K562 (cell line): ENCODE data around the gene KRTAP10-4. TPM values are rescaled to one million over a fixed set of nuclear protein-coding genes. Genes with fewer than 3 reads are reported as not detected.

Source experiments
- BRD4 ChIP-seq: fragments of 200-600 bp; sonication (generic); IDR thresholded peaks from 2 replicates; pipeline ENCODE4 v1.6.1; 2017; ENCODE audit warnings: inconsistent platforms
- CEBPZ ChIP-seq: fragments of 150-350 bp; IDR thresholded peaks from 2 replicates; pipeline ENCODE4 v1.6.1; 2014; ENCODE audit warnings: low read depth, mild to moderate bottlenecking, low read length, borderline replicate concordance
- GTF2A2 ChIP-seq: IDR thresholded peaks from 2 replicates; pipeline ENCODE4 v1.6.1; 2016; ENCODE audit warnings: mild to moderate bottlenecking, missing genetic modification characterization, missing compliant biosample characterization
- PRDM10 ChIP-seq: fragments of 450-650 bp; IDR thresholded peaks from 2 replicates; pipeline ENCODE4 v1.6.1; 2018; ENCODE audit not compliant: partially characterized antibody
- RBM34 ChIP-seq: fragments of 200-400 bp; formaldehyde crosslinking; IDR thresholded peaks from 2 replicates; pipeline ENCODE4 v1.6.1; 2018; ENCODE audit warnings: low read length, borderline replicate concordance; ENCODE audit not compliant: insufficient read depth
- SMARCA5 ChIP-seq: fragments of 450-650 bp; IDR thresholded peaks from 2 replicates; pipeline ENCODE4 v1.6.1; 2016
- ZBTB43 ChIP-seq: sonication (generic); formaldehyde crosslinking; IDR thresholded peaks from 2 replicates; pipeline ENCODE4 v1.8.0; 2023; ENCODE audit warnings: mild to moderate bottlenecking, missing genetic modification reagents
- ZNF398 ChIP-seq: fragments of 250-450 bp; sonication (Bioruptor Pico); IDR thresholded peaks from 2 replicates; pipeline ENCODE4 v1.8.0; 2021; ENCODE audit warnings: moderate library complexity, mild to moderate bottlenecking, inconsistent platforms
- ZNF639 ChIP-seq, 2 experiments: fragments of 200-800 bp in 1 of 2; sonication (Bioruptor generic) in 1 of 2; sonication (generic) in 1 of 2; formaldehyde crosslinking in 1 of 2; IDR thresholded peaks in 1 of 2; conservative IDR thresholded peaks in 1 of 2; 2 replicates each; pipeline versions ENCODE4 v1.5.0 to v1.6.1; 2016 to 2020; ENCODE audit warnings: missing compliant biosample characterization in 1 of 2, missing genetic modification characterization in 1 of 2, missing genetic modification reagents in 1 of 2
- polyA plus RNA-seq, 8 experiments: library from polyadenylated mRNA; depleted of rRNA in 4 of 8; stranded (reverse) in 5 of 8; unstranded in 3 of 8; fragments of >200 nt; fragmentation: Nextera tagmentation in 2 of 8; fragmentation: Illumina TruSeq in 1 of 8; extraction: Ambion mirVana in 2 of 8; extraction: Trizol in 1 of 8; gene quantifications; 2 replicates each; pipeline versions ENCODE4 v1.2.1 to v1.2.3, GENCODE V29; 2011 to 2014; ENCODE audit warnings: inconsistent platforms in 1 of 8, missing spikeins in 1 of 8
- total RNA-seq, 7 experiments: library from RNA; depleted of rRNA in 6 of 7; stranded (reverse); fragments of >200 nt in 6 of 7; fragmentation: Illumina TruSeq in 2 of 7; extraction: Trizol in 2 of 7; gene quantifications; 2 replicates each; pipeline versions ENCODE4 v1.2.1 to v1.2.3, GENCODE V29; 2011 to 2021; ENCODE audit warnings: low replicate concordance in 1 of 7

KRTAP10-4 gene
- total and polyA plus RNA-seq, 9 of the 15 experiments (the other 6 are each of a cell fraction or from before 2014, with no cell fraction given) = not detected

GRCh38 chr21:44593598-44594405 lies 20.3 kb downstream of the KRTAP10-4 start (continued):
- TF ChIP-seq ZNF398 (CRISPR knock-in tag) = no peak
- TF ChIP-seq PRDM10 = peak; percentile 89
- TF ChIP-seq CEBPZ = no peak
- no peak for TF ChIP-seq ZBTB43 (CRISPR knock-in tag)
- no peak for TF ChIP-seq GTF2A2 (tag)
- TF ChIP-seq BRD4 = no peak
- no peak for TF ChIP-seq RBM34
- TF ChIP-seq ZNF639 (CRISPR knock-in tag; conservative IDR thresholded peaks at IDR 0.05 in 1 of 2, IDR thresholded peaks at IDR 0.05 in 1 of 2) = peak in 1 of 2 experiments; percentile 66; a peak in 2 of 4 replicates
- peak; percentile 66; the same call in 1 of the 2 replicates for TF ChIP-seq SMARCA5
